ENCODE measurements around the gene ACTN1.

ACTN1 gene

GRCh38 chr14:68970038-68970612 lies 9.0 kb downstream of the ACTN1 start:
- DNase-seq (ENCODE audit: low read depth): no peak
- no peak for TF ChIP-seq CTCF (IDR thresholded peaks at IDR 0.05; ENCODE audit: low read length, missing control alignments)
- no peak overlapping the region for H3K4me3 ChIP-seq (replicated peaks; ENCODE audit: low read depth, low read length)

GRCh38 chr14:68969278-68970033 lies 9.6 kb downstream of the ACTN1 start:
- TF ChIP-seq CTCF (IDR thresholded peaks at IDR 0.05; ENCODE audit: low read length, missing control alignments): no peak
- peak overlapping the region; percentile 10 for H3K4me3 ChIP-seq (replicated peaks; ENCODE audit: low read depth, low read length)
- DNase-seq (ENCODE audit: low read depth): no peak

- TF ChIP-seq CTCF (IDR thresholded peaks at IDR 0.05; ENCODE audit: low read length, missing control alignments): no peak
- H3K4me3 ChIP-seq (replicated peaks; ENCODE audit: low read depth, low read length): no peak overlapping the region
- no peak for DNase-seq (ENCODE audit: low read depth)
Measured at GRCh38 chr14:68968721-68969120, 10.4 kb downstream of the ACTN1 start.

- no peak overlapping the region for H3K4me3 ChIP-seq (replicated peaks; ENCODE audit: low read depth, low read length)
- no peak for TF ChIP-seq CTCF (IDR thresholded peaks at IDR 0.05; ENCODE audit: low read length, missing control alignments)
- DNase-seq (ENCODE audit: low read depth): no peak
Measured at GRCh38 chr14:68968051-68968450, 11.1 kb downstream of the ACTN1 start.

GRCh38 chr14:68967459-68967940 lies 11.6 kb downstream of the ACTN1 start:
- DNase-seq (ENCODE audit: low read depth): no peak
- H3K4me3 ChIP-seq (replicated peaks; ENCODE audit: low read depth, low read length): no peak overlapping the region
- TF ChIP-seq CTCF (IDR thresholded peaks at IDR 0.05; ENCODE audit: low read length, missing control alignments): no peak

- no peak for TF ChIP-seq CTCF (IDR thresholded peaks at IDR 0.05; ENCODE audit: low read length, missing control alignments)
- DNase-seq (ENCODE audit: low read depth): no peak
- H3K4me3 ChIP-seq (replicated peaks; ENCODE audit: low read depth, low read length): no peak overlapping the region
Measured at GRCh38 chr14:68966872-68967301, 12.2 kb downstream of the ACTN1 start.

Measured in fibroblast of pulmonary artery (primary cell).